HepG2 (cell line): ENCODE results near the gene SRP9. TPM values are rescaled to one million over a fixed set of nuclear protein-coding genes. Genes with fewer than 3 reads are reported as not detected.

Source experiments
- KIAA2018 ChIP-seq: sonication (generic); formaldehyde crosslinking; IDR thresholded peaks from 2 replicates; pipeline ENCODE4 v1.5.0; 2020; ENCODE audit warnings: mild to moderate bottlenecking, missing genetic modification reagents, borderline replicate concordance
- RFX1 ChIP-seq: fragments of 450-650 bp; IDR thresholded peaks from 2 replicates; pipeline ENCODE4 v1.6.1; 2017
- ZBTB40 ChIP-seq, 2 experiments: fragments of 450-650 bp in 1 of 2; sonication (generic) in 1 of 2; formaldehyde crosslinking in 1 of 2; IDR thresholded peaks; 2 replicates each; pipeline versions ENCODE4 v1.6.1 to v1.8.0; 2016 to 2022; ENCODE audit warnings: antibody characterized with exemption in 1 of 2, mild to moderate bottlenecking in 1 of 2, missing genetic modification reagents in 1 of 2
- ZNF138 ChIP-seq: sonication (generic); formaldehyde crosslinking; IDR thresholded peaks from 2 replicates; pipeline ENCODE4 v1.5.0; 2020; ENCODE audit warnings: mild to moderate bottlenecking, low read depth, missing genetic modification reagents
- ZNF275 ChIP-seq: sonication (generic); formaldehyde crosslinking; IDR thresholded peaks from 2 replicates; pipeline ENCODE4 v1.8.0; 2022; ENCODE audit warnings: missing genetic modification reagents, mild to moderate bottlenecking, inconsistent platforms, borderline replicate concordance
- polyA plus RNA-seq, 8 experiments: library from polyadenylated mRNA; depleted of rRNA in 3 of 8; stranded (reverse) in 7 of 8; unstranded in 1 of 8; fragments of >200 nt; fragmentation: Illumina TruSeq in 4 of 8; extraction: Trizol in 4 of 8; gene quantifications; 2 replicates each; pipeline versions ENCODE4 v1.2.1 to v1.2.3, GENCODE V29; 2011 to 2016; ENCODE audit warnings: low read depth in 4 of 8, missing spikeins in 1 of 8, mixed read lengths in 1 of 8; ENCODE audit not compliant: insufficient read depth in 1 of 8
- total RNA-seq, 5 experiments: library from RNA; depleted of rRNA; stranded (reverse); fragments of >200 nt; fragmentation: Illumina TruSeq; extraction: Trizol; gene quantifications; 2 replicates each; pipeline ENCODE4 v1.2.3, GENCODE V29; 2016; ENCODE audit warnings: low read depth in 1 of 5

The SRP9 gene
- total and polyA plus RNA-seq, 2 of the 13 experiments (the other 11 are each of a cell fraction or from before 2014, with no cell fraction given), result 251 to 307 TPM

- no peak for TF ChIP-seq RFX1
- TF ChIP-seq ZBTB40 (IDR thresholded peaks at IDR 0.05), result no peak
- no peak for TF ChIP-seq ZBTB40 (CRISPR knock-in tag; IDR thresholded peaks at IDR 0.05)
- no peak for TF ChIP-seq KIAA2018 (CRISPR knock-in tag)
- TF ChIP-seq ZNF275 (CRISPR knock-in tag), result no peak
- TF ChIP-seq ZNF138 (CRISPR knock-in tag), result no peak
These were observed 9.7 kb upstream of the SRP9 start (continued) for GRCh38 chr1:225767634-225768540.
